Measurements from ENCODE around the gene BBS9. TPM values are rescaled to one million over a fixed set of nuclear protein-coding genes. Genes with fewer than 3 reads are reported as not detected.
"Not testable (repeated sequence)": the region's sequence is repeated elsewhere in the genome, so short reads cannot be mapped to it uniquely, and the experiment has no call there.

BBS9 gene
- polyA plus RNA-seq, 3 donors = 2.7 to 10.6 (median 4.8) TPM

- no peak overlapping the region for H3K27ac ChIP-seq (ENCODE audit: low read depth, low read length)
- WGBS, 3 donors = 87 to 91% (median 91%) methylated on average over 3 of the region's 3 CpGs
Measured at GRCh38 chr7:33446551-33446950, 317.2 kb downstream of the BBS9 start.

- no peak overlapping the region for H3K27ac ChIP-seq (ENCODE audit: low read depth, low read length)
- WGBS, 3 donors = 37 to 69% (median 43%) methylated on average over 6 of the region's 6 CpGs
Measured at GRCh38 chr7:33448035-33448434, 318.7 kb downstream of the BBS9 start.

GRCh38 chr7:33449847-33450246, 320.5 kb downstream of the BBS9 start:
- no peak overlapping the region for H3K27ac ChIP-seq (ENCODE audit: low read depth, low read length)
- 89 to 90% (median 90%) methylated on average over 5 of the region's 5 CpGs for WGBS, 3 donors

GRCh38 chr7:33452805-33453502, 323.6 kb downstream of the BBS9 start:
- WGBS, 3 donors = 93 to 97% (median 95%) methylated on average over 1 of the region's 1 CpG

GRCh38 chr7:33457039-33457438, 327.7 kb downstream of the BBS9 start:
- no peak overlapping the region for H3K27ac ChIP-seq (ENCODE audit: low read depth, low read length)
- 76 to 83% (median 81%) methylated on average over 6 of the region's 6 CpGs for whole genome bisulfite sequencing, 3 donors

More at GRCh38 chr7:33452805-33453502, 323.6 kb downstream of the BBS9 start:
- no peak overlapping the region for H3K27ac ChIP-seq (ENCODE audit: low read depth, low read length)

DNA sequence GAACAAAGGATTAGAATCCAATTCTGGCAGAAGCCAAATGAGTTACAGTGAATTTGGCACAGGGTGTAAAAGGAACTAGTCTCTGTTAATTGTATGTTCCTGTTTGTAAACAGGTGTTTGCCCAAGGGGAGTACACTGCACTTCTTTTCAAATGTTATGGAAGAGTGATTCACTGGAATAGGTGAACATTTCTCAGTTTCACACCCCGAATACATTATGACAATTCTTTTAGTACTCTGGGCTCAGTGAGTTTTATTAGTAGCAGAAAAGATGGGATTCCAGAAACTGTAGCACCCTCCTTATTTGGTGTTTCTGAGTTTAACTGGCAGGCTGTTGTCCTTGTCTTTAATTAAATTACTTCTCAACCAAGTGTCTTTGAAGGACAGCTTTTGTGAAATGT, 329.2 kb downstream of the BBS9 start:
- WGBS, 3 donors = 79 to 86% (median 86%) methylated on average over 1 of the region's 1 CpG
- no peak overlapping the region for H3K27ac ChIP-seq (ENCODE audit: low read depth, low read length)

DNA sequence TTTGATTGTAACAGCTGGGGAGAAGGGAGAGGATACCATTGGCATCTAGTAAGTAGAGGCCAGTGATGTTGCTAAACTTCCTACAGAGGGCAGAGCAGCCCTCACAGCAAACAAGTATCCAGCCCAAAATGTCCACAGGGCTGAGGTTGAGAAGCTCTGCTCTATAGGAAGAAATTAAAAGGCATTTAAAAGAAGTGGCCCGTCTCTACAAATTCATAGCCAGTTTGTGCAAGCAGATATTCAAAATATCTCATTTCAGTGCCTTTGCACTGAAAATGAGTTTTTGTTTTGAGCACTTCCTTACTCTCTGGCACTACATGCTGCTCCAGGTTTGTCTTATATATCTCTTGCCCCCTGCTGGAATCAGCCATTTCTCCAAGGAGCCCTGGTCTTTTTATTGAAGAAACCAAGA, 330.0 kb downstream of the BBS9 start:
- WGBS, 3 donors = 53 to 78% (median 61%) methylated on average over 1 of the region's 1 CpG
- H3K27ac ChIP-seq (ENCODE audit: low read depth, low read length) = no peak overlapping the region

DNA sequence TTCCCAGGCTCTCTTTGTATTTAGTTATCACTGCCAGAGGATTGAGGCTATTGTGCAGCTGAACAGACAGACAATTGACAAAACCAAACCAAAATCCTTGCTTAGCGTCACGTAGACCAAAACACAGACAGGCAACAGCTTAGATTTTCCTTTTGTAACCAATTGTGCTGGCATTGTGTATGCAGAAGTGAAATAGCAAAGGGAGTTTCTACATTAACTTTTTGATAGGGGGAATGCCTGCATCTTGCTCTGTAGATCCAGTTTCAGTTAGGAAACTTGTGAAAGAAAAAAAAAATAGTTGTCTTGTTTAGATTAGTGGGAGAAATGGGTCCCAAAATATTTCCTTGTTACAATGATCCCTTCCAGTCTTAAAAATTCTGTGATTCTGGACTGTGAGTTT, 333.8 kb downstream of the BBS9 start:
- WGBS, 3 donors = 93 to 94% (median 94%) methylated on average over 2 of the region's 2 CpGs
- no peak overlapping the region for H3K27ac ChIP-seq (ENCODE audit: low read depth, low read length)

DNA sequence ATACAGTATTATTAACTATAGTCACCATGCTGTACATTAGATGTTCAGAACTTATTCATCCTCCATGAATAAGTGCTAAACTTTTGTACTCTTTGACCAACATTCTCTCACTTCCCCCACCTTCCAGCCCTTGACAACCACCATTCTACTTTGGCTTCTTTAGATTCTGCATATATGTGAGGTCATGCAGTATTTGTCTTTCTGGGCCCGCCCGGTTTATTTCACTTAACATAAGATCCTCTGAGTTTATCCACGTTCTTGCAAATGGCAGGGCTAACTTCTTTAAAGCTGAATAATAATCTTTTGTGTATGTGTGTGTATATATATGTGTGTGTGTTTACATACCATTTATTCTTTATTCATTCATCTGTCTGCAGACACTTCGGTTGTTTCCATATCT, 336.8 kb downstream of the BBS9 start:
- no peak overlapping the region for H3K27ac ChIP-seq (ENCODE audit: low read depth, low read length)
- WGBS, 3 donors = 70 to 91% (median 74%) methylated on average over 4 of the region's 4 CpGs

GRCh38 chr7:33471636-33472242, 342.4 kb downstream of the BBS9 start:
- no peak overlapping the region for H3K27ac ChIP-seq (ENCODE audit: low read depth, low read length)
- 81 to 94% (median 88%) methylated on average over 3 of the region's 3 CpGs for WGBS, 3 donors

DNA sequence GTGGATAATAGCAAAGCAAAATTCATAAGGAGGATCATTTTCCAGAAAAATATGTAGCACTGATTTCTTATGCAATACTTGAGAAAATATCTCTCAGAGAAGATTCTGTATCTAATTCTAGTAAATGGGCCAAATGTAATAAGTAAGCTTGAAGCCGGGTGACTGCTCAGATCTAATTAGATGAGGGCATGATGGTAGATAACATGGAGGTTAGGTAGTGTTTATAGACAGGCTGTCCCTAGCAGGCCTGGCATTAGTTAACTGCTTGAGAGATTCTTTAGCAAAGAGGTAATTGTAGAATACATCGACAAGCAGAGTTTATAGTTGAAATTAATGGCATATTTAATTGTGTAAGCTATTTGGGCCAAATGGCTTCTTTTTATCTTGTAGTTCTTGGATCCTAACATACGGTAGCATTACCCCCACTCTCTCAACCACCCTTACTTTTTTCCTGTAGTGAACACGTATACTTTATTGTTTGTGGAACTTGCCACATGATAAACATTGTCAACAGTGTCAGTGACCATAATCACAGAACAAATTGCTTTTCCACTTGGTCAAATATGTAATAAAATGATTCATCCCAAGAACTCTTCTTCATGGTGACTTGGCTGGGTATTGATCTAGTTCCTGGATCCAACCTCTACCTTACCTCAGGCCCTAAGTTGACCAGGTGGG, 343.1 kb downstream of the BBS9 start:
- no peak overlapping the region for H3K27ac ChIP-seq (ENCODE audit: low read depth, low read length)
- WGBS, 3 donors = 75 to 85% (median 77%) methylated on average over 4 of the region's 4 CpGs

DNA sequence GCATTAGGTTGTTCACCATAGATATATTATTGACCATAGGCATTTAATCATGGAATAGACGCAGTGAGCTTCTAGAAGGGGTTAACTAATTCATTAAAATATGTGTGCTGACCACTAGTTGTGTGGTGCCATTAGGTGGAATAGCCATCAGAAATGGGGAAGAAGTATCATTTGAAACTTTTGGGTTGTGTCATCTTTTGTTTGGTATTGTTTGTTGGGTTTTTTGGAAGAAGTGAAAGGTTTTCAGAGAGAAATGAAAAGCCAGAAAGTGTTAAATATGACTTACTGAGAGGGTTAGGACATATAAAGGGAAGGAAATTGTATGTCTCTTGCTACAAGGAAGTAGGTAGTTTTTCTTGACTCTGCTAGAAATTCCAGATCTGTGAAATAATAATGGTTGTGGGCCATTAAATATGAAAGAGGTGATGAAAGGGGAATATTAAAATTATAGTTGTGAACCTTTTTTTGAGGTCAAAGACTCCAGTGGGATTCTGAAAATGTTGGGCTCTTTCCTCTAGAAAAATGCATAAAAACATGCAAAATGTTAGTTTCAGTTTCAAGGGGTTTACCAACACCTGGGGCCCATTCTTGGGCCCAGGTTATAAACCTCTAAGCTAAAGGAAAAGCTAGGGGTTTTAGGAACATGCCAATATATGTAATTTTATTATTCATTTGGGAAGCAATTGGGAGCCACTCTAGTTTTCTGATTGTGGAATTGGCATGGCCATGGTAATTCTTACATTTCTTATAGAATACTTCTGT, 348.5 kb downstream of the BBS9 start:
- 93 to 97% (median 95%) methylated on average over 1 of the region's 1 CpG for WGBS, 3 donors

DNA sequence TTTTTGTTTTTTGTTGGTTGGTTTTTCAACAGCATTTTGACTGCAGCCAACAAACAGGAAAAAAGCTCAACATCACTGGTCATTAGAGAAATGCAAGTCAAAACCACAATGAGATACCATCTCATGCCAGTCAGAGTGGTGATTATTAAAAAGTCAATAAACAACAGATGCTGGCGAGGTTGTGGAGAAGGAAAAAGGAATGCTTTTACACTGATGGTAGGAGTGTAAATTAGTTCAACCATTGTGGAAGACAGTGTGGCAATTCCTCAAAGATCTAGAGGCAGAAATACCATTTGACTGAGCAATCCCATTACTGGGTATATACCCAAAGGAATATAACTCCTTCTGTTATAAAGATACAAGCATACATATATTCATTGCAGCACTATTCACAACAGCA, 355.1 kb downstream of the BBS9 start:
- H3K27ac ChIP-seq (ENCODE audit: low read depth, low read length) = not testable (repeated sequence)
- 91 to 100% (median 100%) methylated on average over 1 of the region's 1 CpG for WGBS, 3 donors

More for the DNA sequence above, 348.5 kb downstream of the BBS9 start:
- H3K27ac ChIP-seq (ENCODE audit: low read depth, low read length) = no peak overlapping the region

DNA sequence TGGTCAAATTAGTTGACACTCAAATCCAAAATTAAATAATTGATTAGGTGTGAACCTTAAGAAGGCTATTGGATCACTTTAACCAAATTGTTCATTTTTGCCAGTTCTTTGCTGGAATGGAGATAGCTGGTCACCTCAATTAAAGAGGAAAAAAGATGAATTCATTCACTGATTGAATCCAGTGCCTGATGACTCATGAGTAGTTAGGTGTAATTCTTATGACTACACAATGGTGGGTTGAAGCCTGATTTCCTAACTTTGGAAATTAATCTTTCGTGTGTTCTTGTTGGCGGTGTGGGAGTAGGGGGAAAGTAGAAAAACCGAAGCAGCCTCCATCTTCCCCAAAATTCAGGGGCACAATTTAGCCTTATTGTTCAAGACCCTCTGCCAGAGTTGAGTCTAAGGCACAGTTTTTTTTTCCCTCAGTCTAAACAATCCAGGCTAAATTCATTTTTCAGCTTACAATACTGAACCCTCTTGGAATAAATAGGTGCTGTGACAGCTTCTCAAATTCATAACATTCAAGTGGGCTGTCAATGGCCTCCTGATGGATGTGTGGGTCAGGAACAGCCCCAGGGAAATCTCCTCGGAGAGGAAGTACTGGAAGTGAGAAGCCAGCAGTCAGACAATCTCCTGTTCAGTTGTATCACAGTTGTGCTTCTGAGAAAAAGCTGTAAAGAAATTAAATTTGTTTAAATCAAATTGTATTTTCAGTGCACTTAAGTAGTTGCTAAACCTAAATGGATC, 356.6 kb downstream of the BBS9 start:
- 84 to 86% (median 84%) methylated on average over 4 of the region's 4 CpGs for WGBS, 3 donors
- no peak overlapping the region for H3K27ac ChIP-seq (ENCODE audit: low read depth, low read length)

DNA sequence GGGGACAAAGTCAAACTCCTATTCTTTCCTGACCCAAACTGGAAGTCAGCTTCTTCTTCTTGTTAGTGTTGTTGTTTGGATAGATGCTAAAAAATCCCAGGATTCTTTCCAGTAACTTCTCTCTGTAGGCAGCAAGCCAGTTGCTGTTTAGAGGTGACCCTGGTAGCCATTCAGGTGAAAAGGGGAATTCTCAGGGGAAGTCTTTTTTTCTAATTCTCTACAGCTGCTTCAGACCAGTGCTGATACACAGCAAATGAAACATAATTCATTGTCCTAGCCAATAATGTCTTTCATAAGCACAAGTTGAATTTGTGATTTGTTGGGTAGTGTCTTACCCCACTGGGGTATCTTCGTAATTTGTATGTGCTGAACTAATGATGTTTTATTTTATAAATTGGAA, 357.3 kb downstream of the BBS9 start:
- H3K27ac ChIP-seq (ENCODE audit: low read depth, low read length) = no peak overlapping the region
- WGBS, 3 donors = 93 to 100% (median 96%) methylated on average over 1 of the region's 1 CpG

GRCh38 chr7:33487998-33488682, 358.8 kb downstream of the BBS9 start:
- H3K27ac ChIP-seq (ENCODE audit: low read depth, low read length) = no peak overlapping the region

DNA sequence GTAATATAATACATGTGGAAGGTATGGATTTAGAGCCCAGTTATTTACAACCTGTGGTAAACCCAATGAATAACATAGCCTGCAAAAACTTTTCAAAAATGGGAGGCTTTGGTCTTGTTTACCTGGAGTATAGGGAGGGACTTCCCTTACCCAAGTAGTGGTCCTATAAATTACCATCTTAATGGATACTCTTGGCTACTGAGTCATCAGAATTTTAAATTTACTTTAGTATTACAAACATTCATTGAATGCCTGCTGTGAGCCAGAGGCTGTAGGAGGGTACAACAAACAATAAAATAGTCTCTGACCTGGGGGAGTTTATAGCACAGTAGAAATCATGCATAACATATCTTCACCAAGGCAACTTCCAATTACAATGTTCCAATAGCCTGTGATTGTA, 365.1 kb downstream of the BBS9 start:
- no peak overlapping the region for H3K27ac ChIP-seq (ENCODE audit: low read depth, low read length)

GRCh38 chr7:33495207-33495606, 365.8 kb downstream of the BBS9 start:
- 72 to 78% (median 77%) methylated on average over 5 of the region's 5 CpGs for WGBS, 3 donors
- H3K27ac ChIP-seq (ENCODE audit: low read depth, low read length) = no peak overlapping the region

Measured in adipose tissue (tissue), 3 donors.